ENCODE data around the gene WWP2.

- TF ChIP-seq SIN3A (IDR thresholded peaks at IDR 0.05; ENCODE audit: borderline replicate concordance, insufficient read depth, low read length) (no peak), POLR2AphosphoS5 (IDR thresholded peaks at IDR 0.05; ENCODE audit: low read depth, low read length) (no peak), TAF1 (IDR thresholded peaks at IDR 0.05; ENCODE audit: borderline replicate concordance, insufficient read depth, low read length) (no peak), FOXP2 (optimal IDR thresholded peaks at IDR 0.05; ENCODE audit: borderline replicate concordance, extremely low read depth, extremely low read length, insufficient read depth) (no peak)
- TF ChIP-seq, protein P1, sequence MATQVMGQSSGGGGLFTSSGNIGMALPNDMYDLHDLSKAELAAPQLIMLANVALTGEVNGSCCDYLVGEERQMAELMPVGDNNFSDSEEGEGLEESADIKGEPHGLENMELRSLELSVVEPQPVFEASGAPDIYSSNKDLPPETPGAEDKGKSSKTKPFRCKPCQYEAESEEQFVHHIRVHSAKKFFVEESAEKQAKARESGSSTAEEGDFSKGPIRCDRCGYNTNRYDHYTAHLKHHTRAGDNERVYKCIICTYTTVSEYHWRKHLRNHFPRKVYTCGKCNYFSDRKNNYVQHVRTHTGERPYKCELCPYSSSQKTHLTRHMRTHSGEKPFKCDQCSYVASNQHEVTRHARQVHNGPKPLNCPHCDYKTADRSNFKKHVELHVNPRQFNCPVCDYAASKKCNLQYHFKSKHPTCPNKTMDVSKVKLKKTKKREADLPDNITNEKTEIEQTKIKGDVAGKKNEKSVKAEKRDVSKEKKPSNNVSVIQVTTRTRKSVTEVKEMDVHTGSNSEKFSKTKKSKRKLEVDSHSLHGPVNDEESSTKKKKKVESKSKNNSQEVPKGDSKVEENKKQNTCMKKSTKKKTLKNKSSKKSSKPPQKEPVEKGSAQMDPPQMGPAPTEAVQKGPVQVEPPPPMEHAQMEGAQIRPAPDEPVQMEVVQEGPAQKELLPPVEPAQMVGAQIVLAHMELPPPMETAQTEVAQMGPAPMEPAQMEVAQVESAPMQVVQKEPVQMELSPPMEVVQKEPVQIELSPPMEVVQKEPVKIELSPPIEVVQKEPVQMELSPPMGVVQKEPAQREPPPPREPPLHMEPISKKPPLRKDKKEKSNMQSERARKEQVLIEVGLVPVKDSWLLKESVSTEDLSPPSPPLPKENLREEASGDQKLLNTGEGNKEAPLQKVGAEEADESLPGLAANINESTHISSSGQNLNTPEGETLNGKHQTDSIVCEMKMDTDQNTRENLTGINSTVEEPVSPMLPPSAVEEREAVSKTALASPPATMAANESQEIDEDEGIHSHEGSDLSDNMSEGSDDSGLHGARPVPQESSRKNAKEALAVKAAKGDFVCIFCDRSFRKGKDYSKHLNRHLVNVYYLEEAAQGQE (IDR thresholded peaks at IDR 0.05; ENCODE audit: insufficient read depth in 1 of 2, low read depth in 2 of 2, low read length in 2 of 2): no peak
Observed at GRCh38 chr16:69932691-69933392, 170.7 kb downstream of the WWP2 start.

Data from PFSK-1 (cell line).